Measurements from ENCODE around the gene STX5.
A peak's percentile ranks its signal among the peaks of the same experiment; 100 is the strongest.

The STX5 gene

DNA sequence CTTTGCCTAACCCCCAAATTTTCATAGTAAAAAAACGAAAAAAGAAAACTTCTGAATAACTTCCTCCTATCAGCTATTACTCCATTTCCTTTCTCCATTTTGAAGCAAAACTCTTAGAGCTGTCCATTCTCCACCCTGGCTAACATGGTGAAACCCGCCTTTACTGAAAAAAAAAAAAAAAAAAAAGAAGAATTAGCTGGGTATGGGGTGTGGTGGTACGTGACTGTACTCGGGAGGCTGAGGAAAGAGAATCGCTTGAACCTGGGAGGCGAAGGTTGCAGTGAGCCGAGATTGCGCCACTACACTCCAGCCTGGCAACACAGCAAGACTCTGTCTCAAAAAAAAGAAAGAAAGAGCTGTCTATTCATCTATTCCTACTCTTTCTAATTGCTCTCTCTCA is 15.3 kb downstream of the STX5 start:
- no peak for DNase-seq
- Mint-ChIP-seq H3K9me3 (no peaks in the 10 kb centered on the region), H3K36me3 (ENCODE audit: low read depth) (peaks cover 51% of the 10 kb centered on the region), H3K27me3 (no peaks in the 10 kb centered on the region), H3K27ac (no peak overlapping the region), H3K4me1 (ENCODE audit: low read depth) (peaks cover 1% of the 10 kb centered on the region), H3K4me3 (no peak overlapping the region)

DNA sequence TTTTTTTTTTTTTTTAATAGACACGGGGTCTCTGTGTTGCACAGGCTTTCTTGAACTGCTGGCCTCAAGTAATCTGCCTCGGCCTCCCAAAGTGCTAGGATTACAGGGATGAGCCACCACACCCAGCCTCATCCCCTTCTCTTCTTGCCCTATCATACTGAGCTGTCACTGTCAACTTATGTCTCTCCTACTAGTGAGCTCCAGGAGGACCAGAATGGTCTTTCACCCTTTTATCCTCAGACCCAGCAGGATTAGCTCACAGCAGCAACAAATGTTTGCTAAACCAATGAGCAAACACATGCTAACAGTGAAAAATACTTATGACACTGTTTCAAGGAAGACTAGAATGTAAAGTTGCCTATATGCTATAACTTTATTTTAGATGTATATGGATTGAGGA is 20.2 kb downstream of the STX5 start:
- no peak overlapping the region for H3K27ac Mint-ChIP-seq
- peaks cover 21% of the 10 kb centered on the region for H3K36me3 Mint-ChIP-seq (ENCODE audit: low read depth)
- no peak for DNase-seq

DNA sequence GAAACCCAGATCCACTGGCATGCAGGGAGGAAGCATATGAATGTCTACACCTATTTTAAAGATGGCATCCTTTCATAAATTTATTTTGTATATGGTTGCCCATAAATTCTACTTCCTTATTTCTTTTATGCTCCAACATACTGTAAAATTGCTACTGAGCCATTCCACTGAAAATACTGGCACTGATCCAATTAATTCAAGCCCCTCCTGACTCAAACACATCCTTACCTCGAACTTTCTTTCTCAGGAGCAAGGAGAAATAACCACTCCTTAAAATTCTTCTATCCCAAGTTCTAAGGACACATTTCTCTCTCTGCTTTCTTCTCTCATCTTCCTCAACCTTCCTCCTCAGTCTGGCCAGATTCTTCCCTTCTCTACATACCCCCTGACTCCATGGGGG is 21.1 kb downstream of the STX5 start:
- Mint-ChIP-seq H3K4me3 (no peak overlapping the region), H3K36me3 (ENCODE audit: low read depth) (peaks cover 16% of the 10 kb centered on the region), H3K27me3 (no peaks in the 10 kb centered on the region), H3K4me1 (ENCODE audit: low read depth) (peaks cover 14% of the 10 kb centered on the region), H3K27ac (peak overlapping the region; percentile 1), H3K9me3 (no peaks in the 10 kb centered on the region)
- DNase-seq = no peak

More for the DNA sequence above, 20.2 kb downstream of the STX5 start:
- Mint-ChIP-seq H3K27me3 (no peaks in the 10 kb centered on the region), H3K4me1 (ENCODE audit: low read depth) (peaks cover 6% of the 10 kb centered on the region), H3K4me3 (no peak overlapping the region), H3K9me3 (no peaks in the 10 kb centered on the region)

DNA sequence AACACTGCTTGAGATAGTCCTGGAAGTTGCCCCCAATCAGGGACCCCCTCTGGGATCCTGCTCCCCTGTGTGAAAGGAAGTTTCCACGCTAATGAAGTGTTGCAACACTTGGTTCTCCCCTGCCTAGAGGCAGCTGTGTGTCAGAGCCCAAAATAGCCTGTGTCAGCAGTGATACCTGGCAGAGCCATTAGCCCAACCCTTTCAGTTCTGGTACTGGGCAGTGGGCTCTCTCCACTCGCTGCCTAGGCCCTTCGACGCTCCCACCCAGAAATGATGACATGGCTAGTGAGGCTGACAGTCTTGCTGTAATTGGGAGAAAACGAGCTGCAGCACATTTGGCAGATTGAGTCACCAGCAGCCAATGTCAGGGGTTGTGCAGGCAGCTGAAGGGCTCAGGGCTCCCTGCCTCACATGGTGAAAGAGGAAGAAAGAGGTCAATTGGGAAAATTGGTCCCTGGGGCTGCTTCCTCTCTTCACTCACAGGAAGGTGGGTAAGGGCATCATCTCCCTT is 25.2 kb downstream of the STX5 start:
- H3K27me3 Mint-ChIP-seq = no peaks in the 10 kb centered on the region
- peak overlapping the region; percentile 100 for H3K4me3 Mint-ChIP-seq
- peaks cover 44% of the 10 kb centered on the region for H3K36me3 Mint-ChIP-seq (ENCODE audit: low read depth)
- DNase-seq = no peak
- peak overlapping the region; percentile 99 for H3K27ac Mint-ChIP-seq
- peaks cover 41% of the 10 kb centered on the region for H3K4me1 Mint-ChIP-seq (ENCODE audit: low read depth)
- no peaks in the 10 kb centered on the region for H3K9me3 Mint-ChIP-seq

DNA sequence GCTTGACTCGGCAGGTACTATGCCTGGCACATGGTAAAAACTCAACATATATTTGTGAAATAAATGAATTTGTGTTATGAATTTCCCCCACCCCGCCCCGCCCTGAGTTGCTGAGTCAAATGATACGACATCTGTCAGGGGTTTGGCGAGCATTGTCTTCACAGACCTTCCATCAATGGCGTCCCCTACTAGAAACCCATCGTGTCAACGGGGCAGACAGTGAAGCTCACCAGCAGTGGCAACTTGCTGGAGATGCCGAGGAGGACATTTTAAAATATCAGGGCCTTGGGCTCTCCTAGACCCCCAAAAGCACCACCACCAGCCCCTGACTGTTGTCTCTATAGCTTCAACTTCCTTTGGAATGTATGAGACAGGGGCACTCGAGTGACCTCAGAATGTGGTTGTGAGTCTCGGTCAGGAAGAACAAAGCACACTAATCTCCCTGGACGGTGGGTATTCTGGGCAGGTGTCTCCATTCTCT is 25.9 kb downstream of the STX5 start:
- Mint-ChIP-seq H3K27ac (peak overlapping the region; percentile 99), H3K4me1 (ENCODE audit: low read depth) (peaks cover 47% of the 10 kb centered on the region), H3K9me3 (no peaks in the 10 kb centered on the region), H3K27me3 (no peaks in the 10 kb centered on the region), H3K4me3 (peak overlapping the region; percentile 100), H3K36me3 (ENCODE audit: low read depth) (peaks cover 51% of the 10 kb centered on the region)
- peak; percentile 58 for DNase-seq

DNA sequence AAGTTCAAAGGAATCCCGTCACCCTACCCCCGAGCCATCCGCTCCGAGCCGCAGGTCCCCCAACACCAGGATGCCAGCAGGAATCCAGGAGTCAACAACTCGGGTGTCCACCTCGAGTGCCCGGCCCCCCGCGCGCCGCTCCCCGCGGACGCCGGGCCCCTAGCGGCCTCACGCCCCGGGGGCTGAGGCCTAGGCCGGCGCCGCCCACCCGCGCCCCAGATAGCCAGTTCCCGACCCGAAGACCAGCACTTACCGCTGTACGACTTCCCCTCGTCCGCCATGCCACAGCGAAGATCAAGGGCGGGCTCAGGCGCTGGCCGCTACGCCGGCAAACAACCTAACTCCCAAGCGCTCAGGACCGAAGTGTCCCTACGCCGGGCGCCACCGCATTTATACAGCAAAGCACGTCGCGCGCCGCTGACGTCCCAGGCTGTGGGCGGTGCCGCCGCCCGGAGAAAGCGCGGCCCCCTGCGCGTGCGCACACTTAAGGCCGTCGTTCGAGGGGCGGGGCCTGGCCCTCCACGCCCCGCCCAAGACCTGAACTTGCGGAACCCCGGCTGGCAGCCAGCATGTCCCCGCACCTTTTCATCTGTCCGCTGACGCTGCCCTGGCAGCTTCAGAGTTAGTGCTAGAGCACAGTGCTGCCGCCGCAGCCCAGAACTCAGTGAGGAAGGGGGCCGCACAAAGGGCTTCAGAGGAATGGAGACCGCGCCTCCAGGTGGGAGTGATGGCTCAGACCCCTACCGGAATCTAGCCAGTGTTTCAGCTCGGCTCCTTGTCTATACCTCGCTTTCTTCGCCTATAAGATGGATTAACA is 26.6 kb downstream of the STX5 start, which contains the start of gene NXF1:
NXF1 (minus strand) TSS at position 365 of the 817 bp plus-strand sequence; CDS start at position 281, 84 bp downstream.
- no peaks in the 10 kb centered on the region for H3K9me3 Mint-ChIP-seq
- H3K36me3 Mint-ChIP-seq (ENCODE audit: low read depth) = peaks cover 57% of the 10 kb centered on the region
- peak; percentile 98 for DNase-seq
- H3K4me1 Mint-ChIP-seq (ENCODE audit: low read depth) = peaks cover 49% of the 10 kb centered on the region
- H3K4me3 Mint-ChIP-seq = peak within 1 kb of the TSS; percentile 100
- no peaks in the 10 kb centered on the region for H3K27me3 Mint-ChIP-seq
- peak within 1 kb of the TSS; percentile 99 for H3K27ac Mint-ChIP-seq

DNA sequence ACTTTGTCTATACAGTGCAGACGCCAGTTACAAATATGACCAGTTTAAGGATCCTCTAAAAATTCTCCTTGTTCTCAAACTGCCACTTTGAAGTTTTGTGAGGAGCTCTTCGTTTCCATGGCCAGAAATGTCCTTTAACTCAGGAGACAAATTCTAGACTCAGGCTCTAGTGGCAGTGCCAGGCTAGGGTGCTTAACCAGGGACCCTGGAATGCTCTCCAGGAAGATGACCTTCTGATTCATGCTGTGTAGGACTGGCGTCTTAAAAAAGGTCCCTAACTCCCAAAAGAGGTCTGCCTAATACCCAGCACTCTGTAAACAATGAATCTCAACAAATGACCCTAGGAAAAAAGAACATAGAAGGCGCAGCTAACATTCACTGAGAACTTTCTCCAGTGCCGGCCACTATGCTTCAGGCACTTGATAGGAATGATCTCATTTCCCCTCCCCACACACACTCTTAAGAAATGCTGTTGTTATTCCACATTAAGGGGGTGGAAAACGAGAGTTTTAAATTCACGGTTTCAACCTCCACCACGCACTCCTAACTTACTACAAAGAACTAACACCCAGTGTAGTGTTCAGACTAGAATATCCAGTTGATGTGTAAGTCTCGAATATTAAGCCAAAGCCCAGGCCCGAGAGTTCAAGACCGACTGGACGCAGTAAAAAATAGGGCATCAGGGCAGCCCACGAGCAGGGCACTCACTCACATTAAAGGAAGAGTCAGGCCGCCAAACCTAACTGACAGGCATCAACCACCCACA is 27.4 kb downstream of the STX5 start:
- H3K9me3 Mint-ChIP-seq = no peaks in the 10 kb centered on the region
- no peak for DNase-seq
- peak overlapping the region; percentile 100 for H3K4me3 Mint-ChIP-seq
- peaks cover 65% of the 10 kb centered on the region for H3K36me3 Mint-ChIP-seq (ENCODE audit: low read depth)
- H3K27ac Mint-ChIP-seq = peak overlapping the region; percentile 99
- H3K27me3 Mint-ChIP-seq = no peaks in the 10 kb centered on the region
- peaks cover 51% of the 10 kb centered on the region for H3K4me1 Mint-ChIP-seq (ENCODE audit: low read depth)

DNA sequence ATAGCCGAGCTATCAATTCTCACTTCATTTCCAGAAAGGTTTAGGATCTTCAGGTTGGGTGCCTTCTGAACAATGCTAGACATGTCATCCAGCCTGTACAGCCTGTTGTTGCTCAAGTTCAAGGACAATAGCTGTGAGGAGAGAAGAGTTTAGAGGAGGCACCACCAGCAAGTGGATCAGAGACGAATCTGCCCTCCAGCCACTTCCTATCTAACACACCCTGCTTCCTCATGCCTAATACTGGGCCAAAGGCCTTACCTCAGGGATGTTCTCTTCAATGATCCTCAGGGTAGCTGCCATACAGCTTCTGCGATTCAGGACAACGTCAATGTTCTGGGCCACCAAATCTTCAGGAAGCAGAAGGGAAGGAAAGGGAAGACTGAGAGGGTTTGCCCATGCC is 30.8 kb downstream of the STX5 start:
- Mint-ChIP-seq H3K4me1 (ENCODE audit: low read depth) (peaks cover 39% of the 10 kb centered on the region), H3K27ac (peak overlapping the region; percentile 83), H3K4me3 (no peak overlapping the region), H3K9me3 (no peaks in the 10 kb centered on the region), H3K27me3 (no peaks in the 10 kb centered on the region), H3K36me3 (ENCODE audit: low read depth) (peaks cover 95% of the 10 kb centered on the region)
- DNase-seq = no peak

DNA sequence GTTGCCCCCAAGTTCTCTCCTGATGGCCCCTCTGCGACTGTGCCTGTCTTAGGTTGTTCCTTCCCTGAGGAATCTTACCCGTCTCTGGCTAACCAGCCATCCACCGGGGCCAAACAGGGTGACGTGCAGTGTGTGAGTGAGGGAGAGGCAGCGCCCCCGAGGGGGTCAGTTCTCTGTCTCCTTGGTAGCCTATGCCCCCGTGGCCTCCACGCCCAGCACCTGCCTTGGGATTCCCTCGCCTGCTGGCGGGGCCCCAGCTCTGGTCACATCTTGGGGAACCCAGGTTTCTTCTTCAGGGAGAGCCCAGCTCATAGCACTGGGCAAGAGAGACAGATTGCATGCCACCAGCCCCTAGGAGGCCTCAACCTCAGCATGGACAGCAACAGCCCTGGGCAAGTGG is 32.4 kb downstream of the STX5 start:
- peak overlapping the region; percentile 78 for H3K27ac Mint-ChIP-seq
- peaks cover 98% of the 10 kb centered on the region for H3K36me3 Mint-ChIP-seq (ENCODE audit: low read depth)
- H3K9me3 Mint-ChIP-seq = no peaks in the 10 kb centered on the region
- H3K4me1 Mint-ChIP-seq (ENCODE audit: low read depth) = peaks cover 33% of the 10 kb centered on the region
- DNase-seq = no peak
- no peak overlapping the region for H3K4me3 Mint-ChIP-seq
- no peaks in the 10 kb centered on the region for H3K27me3 Mint-ChIP-seq

DNA sequence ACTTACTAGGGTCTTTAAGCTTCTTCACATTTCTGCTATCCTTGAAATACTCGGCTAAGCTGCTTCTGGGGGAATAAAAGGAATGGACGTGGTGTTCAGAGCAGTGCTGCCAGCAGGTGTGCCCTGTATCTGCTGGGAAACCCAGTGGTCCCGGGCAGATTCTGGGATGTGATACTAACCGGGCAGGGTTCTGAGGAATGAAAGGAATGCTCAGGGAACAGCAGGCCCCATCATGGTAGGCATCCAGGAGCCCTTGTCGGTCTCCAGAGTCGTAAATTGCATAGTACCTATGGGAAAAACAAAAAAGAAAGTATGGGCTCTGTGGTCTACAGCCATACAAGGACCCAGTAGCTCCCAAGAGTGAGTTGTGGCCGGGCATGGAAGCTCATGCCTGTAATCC is 35.6 kb downstream of the STX5 start:
- Mint-ChIP-seq H3K9me3 (no peaks in the 10 kb centered on the region), H3K36me3 (ENCODE audit: low read depth) (peaks cover 96% of the 10 kb centered on the region), H3K4me3 (no peak overlapping the region), H3K4me1 (ENCODE audit: low read depth) (peaks cover 20% of the 10 kb centered on the region), H3K27ac (peak overlapping the region; percentile 80), H3K27me3 (no peaks in the 10 kb centered on the region)
- DNase-seq = no peak

DNA sequence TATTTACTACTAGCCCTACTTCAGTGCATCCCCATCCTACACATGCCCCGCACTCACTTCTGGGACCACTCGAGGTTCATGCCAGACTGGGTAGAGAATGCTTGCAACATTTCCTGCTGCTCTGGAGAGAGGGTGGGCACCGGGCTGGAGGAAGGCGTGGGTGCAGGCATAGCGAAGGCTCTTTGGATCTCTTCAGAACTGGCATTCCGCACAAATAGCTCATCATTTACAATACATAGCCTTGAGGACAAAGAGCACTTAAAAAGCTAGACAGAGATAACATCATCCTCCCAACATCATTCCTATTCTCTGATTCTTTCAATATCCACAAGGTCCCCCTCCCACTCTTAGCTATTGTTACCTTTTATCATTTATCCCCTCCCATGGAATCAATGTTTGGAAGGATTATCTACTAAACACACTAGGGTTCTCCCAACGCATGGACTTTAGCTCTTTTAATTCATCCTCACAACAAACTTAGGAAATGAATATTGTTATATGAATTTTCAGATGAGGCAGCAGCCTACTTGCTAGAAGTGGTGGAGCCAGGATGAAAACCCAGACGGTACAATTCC is 37.6 kb downstream of the STX5 start:
- H3K4me1 Mint-ChIP-seq (ENCODE audit: low read depth) = peaks cover 30% of the 10 kb centered on the region
- no peak for DNase-seq
- peaks cover 97% of the 10 kb centered on the region for H3K36me3 Mint-ChIP-seq (ENCODE audit: low read depth)
- no peaks in the 10 kb centered on the region for H3K9me3 Mint-ChIP-seq
- H3K27me3 Mint-ChIP-seq = no peaks in the 10 kb centered on the region
- no peak overlapping the region for H3K4me3 Mint-ChIP-seq
- peak overlapping the region; percentile 80 for H3K27ac Mint-ChIP-seq

DNA sequence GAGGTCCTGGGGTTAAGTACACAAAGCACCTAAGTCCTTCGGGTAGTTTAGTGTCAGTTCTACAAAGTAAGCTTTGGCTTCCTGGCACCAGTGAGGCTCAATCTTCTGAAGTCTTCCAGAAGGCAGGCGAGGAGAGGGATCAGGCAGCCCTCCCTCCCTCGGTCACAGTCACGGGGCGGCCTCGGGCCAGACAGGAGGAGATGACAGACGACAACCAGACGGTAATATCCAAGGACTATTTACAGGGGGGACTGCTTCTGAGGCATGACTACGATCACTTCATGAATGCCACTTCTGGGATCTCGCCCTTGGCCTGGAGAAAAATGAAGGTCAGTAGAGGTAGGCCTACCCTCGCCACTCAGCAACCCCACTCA is 39.7 kb downstream of the STX5 start:
- H3K36me3 Mint-ChIP-seq (ENCODE audit: low read depth) = peaks cover 95% of the 10 kb centered on the region
- H3K9me3 Mint-ChIP-seq = no peaks in the 10 kb centered on the region
- peak overlapping the region; percentile 91 for H3K4me3 Mint-ChIP-seq
- H3K27me3 Mint-ChIP-seq = no peaks in the 10 kb centered on the region
- DNase-seq = no peak
- H3K27ac Mint-ChIP-seq = peak overlapping the region; percentile 96
- peaks cover 44% of the 10 kb centered on the region for H3K4me1 Mint-ChIP-seq (ENCODE audit: low read depth)

DNA sequence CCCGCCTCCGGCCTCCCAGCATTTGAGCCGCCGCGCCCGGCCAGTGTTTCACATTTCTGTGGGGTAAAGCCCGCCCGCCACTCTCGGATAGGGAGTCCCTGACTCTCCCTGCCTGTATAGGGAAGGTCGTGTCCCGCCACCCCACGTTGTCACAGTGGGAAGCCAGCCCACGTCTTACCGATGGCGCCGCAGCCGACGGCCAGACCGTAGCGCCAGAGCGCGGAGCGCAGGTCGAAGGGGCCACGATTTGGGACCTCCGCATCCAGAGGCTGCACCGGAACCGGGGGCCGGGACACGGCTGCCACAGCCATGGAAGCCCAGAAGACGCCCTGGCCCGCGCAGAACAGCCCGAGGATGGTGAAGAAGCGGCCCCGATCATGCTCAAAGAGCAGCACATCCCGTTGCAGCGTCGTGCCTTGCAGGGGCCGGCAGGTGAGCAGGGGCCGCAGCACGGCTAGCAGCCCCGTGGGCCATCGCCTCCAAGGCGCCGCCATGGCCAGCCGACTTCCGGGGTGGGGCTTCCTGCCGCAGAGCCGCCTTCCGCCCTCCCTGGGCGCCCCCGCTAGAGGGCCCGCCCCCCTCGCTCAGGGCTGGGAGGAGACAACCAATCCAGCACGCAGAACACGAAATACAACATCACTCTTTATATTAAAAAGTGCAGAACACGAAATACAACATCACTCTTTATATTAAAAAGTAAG is 40.2 kb downstream of the STX5 start, which contains the start of gene TMEM223:
TMEM223 (minus strand) TSS at position 506 of the 701 bp plus-strand sequence; CDS start at position 494, 12 bp downstream.
- Mint-ChIP-seq H3K4me3 (peak within 1 kb of the TSS; percentile 91), H3K27ac (peak within 1 kb of the TSS; percentile 96), H3K36me3 (ENCODE audit: low read depth) (peaks cover 93% of the 10 kb centered on the region), H3K4me1 (ENCODE audit: low read depth) (peaks cover 44% of the 10 kb centered on the region), H3K9me3 (no peaks in the 10 kb centered on the region), H3K27me3 (no peaks in the 10 kb centered on the region)
- DNase-seq = peak; percentile 94

DNA sequence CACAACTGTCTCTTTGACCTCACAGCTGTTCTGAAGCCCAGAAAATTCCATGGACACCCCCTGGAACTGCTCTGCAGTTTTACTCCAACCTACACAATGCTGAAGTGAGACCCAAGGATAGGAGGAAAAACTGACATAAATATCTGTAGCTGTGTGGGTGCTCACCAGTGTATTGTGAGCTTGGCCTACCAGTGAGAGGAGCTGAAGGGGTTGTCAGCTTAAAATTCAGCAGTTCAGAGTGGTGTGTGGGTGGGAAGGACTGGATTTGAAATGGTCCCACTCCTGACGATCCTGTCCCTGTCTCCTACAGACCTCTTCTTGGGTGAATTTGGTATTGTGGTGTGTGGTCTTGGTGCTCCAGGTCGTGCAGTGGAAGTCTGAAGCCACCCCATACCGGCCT is 42.3 kb downstream of the STX5 start:
- Mint-ChIP-seq H3K36me3 (ENCODE audit: low read depth) (peaks cover 89% of the 10 kb centered on the region), H3K27me3 (no peaks in the 10 kb centered on the region)

More for the DNA sequence above, 42.3 kb downstream of the STX5 start:
- Mint-ChIP-seq H3K4me1 (ENCODE audit: low read depth) (peaks cover 54% of the 10 kb centered on the region), H3K9me3 (no peaks in the 10 kb centered on the region), H3K4me3 (peak overlapping the region; percentile 91), H3K27ac (peak overlapping the region; percentile 96)
- DNase-seq = no peak
